HL-60 (cell line): ENCODE results near the gene AGR2.

Experiments used
- CTCF ChIP-seq: IDR thresholded peaks from one replicate; pipeline ENCODE4 v1.5.1; 2011; ENCODE audit warnings: low read length, control low read depth, inconsistent platforms; ENCODE audit not compliant: insufficient read depth
- GABPA ChIP-seq: IDR thresholded peaks from 2 replicates; pipeline ENCODE4 v1.6.1; 2012; ENCODE audit warnings: low read depth
- POLR2AphosphoS5 ChIP-seq: IDR thresholded peaks from 2 replicates; pipeline ENCODE4 v1.6.1; 2012; ENCODE audit warnings: low read depth

DNA sequence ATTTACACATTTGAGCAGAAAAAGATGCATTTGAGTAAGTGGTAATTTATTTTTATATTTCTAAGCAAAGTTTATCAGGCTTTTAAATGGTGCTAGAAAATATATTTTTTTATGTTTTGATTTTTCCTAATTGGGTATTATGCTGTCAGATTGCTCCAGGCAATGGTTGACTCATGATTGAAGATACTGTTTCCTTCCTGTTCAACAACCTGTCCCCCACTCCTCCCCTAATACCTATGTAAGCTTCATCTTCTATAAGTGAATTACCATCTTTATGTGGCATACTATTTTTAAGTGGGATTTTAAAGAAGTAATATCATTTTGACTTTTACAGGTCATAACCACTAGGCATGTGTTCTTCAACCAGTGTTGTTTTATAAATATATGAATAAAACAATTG is 29.8 kb downstream of the AGR2 start:
- TF ChIP-seq CTCF (no peak), POLR2AphosphoS5 (no peak), GABPA (no peak)
